IMR-90 (cell line): ENCODE results near the gene ADGRV1. TPM values are rescaled to one million over a fixed set of nuclear protein-coding genes. Genes with fewer than 3 reads are reported as not detected.

ENCODE experiments used
- ATAC-seq: fragments of 200-7000 bp; cut with Tn5 transposase; 2 replicates; pipeline ENCODE4 v1.9.1; 2020; ENCODE audit warnings: low read depth, mild to moderate bottlenecking, moderate library complexity
- BruUV-seq: library from RNA; stranded (reverse); fragments of 400-500 nt; replicated peaks from 2 replicates; lab custom pipeline; 2021; lab: Mats Ljungman, UMichigan
- CTCF ChIA-PET: fragments of 300-600 bp; formaldehyde crosslinking; extraction: SDS; loops from one replicate; lab custom pipeline; 2021; ENCODE audit warnings: antibody characterized with exemption; lab: Yijun Ruan, JAX
- POLR2A ChIA-PET: fragments of 300-600 bp; sonication (Branson Sonifier 250); formaldehyde crosslinking; loops from one replicate; lab custom pipeline; 2022; ENCODE audit warnings: antibody characterized with exemption; ENCODE audit not compliant: unreplicated experiment; lab: Charles Lee
- DNase-seq: peaks from one replicate; pipeline ENCODE4 v3.0.0; 2013
- H2AFZ ChIP-seq: replicated peaks from 2 replicates; pipeline ENCODE3; 2013; ENCODE audit warnings: low read length, mild to moderate bottlenecking; ENCODE audit not compliant: poor library complexity
- H2AK5ac ChIP-seq: 2 replicates; pipeline ENCODE4 v1.6.1; 2013; ENCODE audit warnings: low read depth, low read length, inconsistent platforms
- H2AK9ac ChIP-seq: replicated peaks from 2 replicates; pipeline ENCODE3; 2013; ENCODE audit warnings: mild to moderate bottlenecking, low read depth, low read length, moderate library complexity; ENCODE audit not compliant: poor library complexity
- H2BK120ac ChIP-seq: 2 replicates; pipeline ENCODE4 v1.6.1; 2013; ENCODE audit warnings: low read depth, low read length, inconsistent platforms
- H2BK15ac ChIP-seq: 3 replicates; pipeline ENCODE4 v1.6.1; 2013; ENCODE audit warnings: low read depth, low read length, inconsistent platforms
- H2BK20ac ChIP-seq: 2 replicates; pipeline ENCODE4 v1.6.1; 2013; ENCODE audit warnings: low read depth, mild to moderate bottlenecking, inconsistent platforms, low read length, moderate library complexity
- H2BK5ac ChIP-seq: 2 replicates; pipeline ENCODE4 v1.6.1; 2013; ENCODE audit warnings: mild to moderate bottlenecking, low read depth, low read length, inconsistent platforms; ENCODE audit not compliant: poor library complexity, severe bottlenecking
- H3K14ac ChIP-seq: replicated peaks from 2 replicates; pipeline ENCODE4 v1.6.1; 2013; ENCODE audit warnings: low read depth, low read length, inconsistent platforms
- H3K18ac ChIP-seq: 2 replicates; pipeline ENCODE4 v1.6.1; 2013; ENCODE audit warnings: low read depth, low read length, control low read depth
- H3K23ac ChIP-seq: 2 replicates; pipeline ENCODE4 v1.6.1; 2013; ENCODE audit warnings: low read depth, low read length, inconsistent platforms
- H3K27ac ChIP-seq: 2 replicates; pipeline ENCODE4 v1.5.1; 2013; ENCODE audit warnings: mild to moderate bottlenecking, control low read depth, low read length; ENCODE audit not compliant: insufficient read depth
- H3K27me3 ChIP-seq: 2 replicates; pipeline ENCODE4 v1.6.1; 2013; ENCODE audit warnings: low read length; ENCODE audit not compliant: control insufficient read depth, insufficient read depth
- H3K36me3 ChIP-seq: 2 replicates; pipeline ENCODE4 v1.6.1; 2013; ENCODE audit warnings: low read length, mixed read lengths; ENCODE audit not compliant: control insufficient read depth, insufficient read depth
- H3K4ac ChIP-seq: 2 replicates; pipeline ENCODE4 v1.6.1; 2013; ENCODE audit warnings: low read depth, low read length, inconsistent platforms
- H3K4me1 ChIP-seq: 2 replicates; pipeline ENCODE4 v1.6.1; 2013; ENCODE audit warnings: low read length, mixed read lengths; ENCODE audit not compliant: control insufficient read depth, insufficient read depth
- H3K4me2 ChIP-seq: 2 replicates; pipeline ENCODE4 v1.6.1; 2013; ENCODE audit warnings: low read depth, mild to moderate bottlenecking, control low read depth, low read length, moderate library complexity
- H3K4me3 ChIP-seq: 2 replicates; pipeline ENCODE4 v1.5.1; 2013; ENCODE audit warnings: low read depth, mild to moderate bottlenecking, control low read depth, low read length, moderate library complexity; ENCODE audit not compliant: insufficient read depth
- H3K56ac ChIP-seq: 2 replicates; pipeline ENCODE4 v1.6.1; 2013; ENCODE audit warnings: low read length, inconsistent platforms; ENCODE audit not compliant: insufficient read depth; ENCODE audit errors: extremely low read depth
- H3K79me1 ChIP-seq, 2 experiments: 2 replicates each; pipeline ENCODE4 v1.6.1; 2013; ENCODE audit warnings: low read length in 2 of 2, inconsistent platforms in 1 of 2, low read depth in 1 of 2
- H3K9ac ChIP-seq: 2 replicates; pipeline ENCODE4 v1.6.1; 2013; ENCODE audit warnings: low read depth, low read length, control low read depth
- H3K9me1 ChIP-seq: 2 replicates; pipeline ENCODE4 v1.6.1; 2013; ENCODE audit warnings: low read length, inconsistent platforms; ENCODE audit not compliant: insufficient read depth
- H3K9me3 ChIP-seq: 2 replicates; pipeline ENCODE4 v1.6.1; 2013; ENCODE audit warnings: low read length; ENCODE audit not compliant: control insufficient read depth, insufficient read depth
- H4K20me1 ChIP-seq: 2 replicates; pipeline ENCODE4 v1.6.1; 2013; ENCODE audit warnings: low read length, inconsistent platforms; ENCODE audit not compliant: insufficient read depth
- H4K5ac ChIP-seq: 2 replicates; pipeline ENCODE4 v1.6.1; 2013; ENCODE audit warnings: mild to moderate bottlenecking, low read depth, low read length, control low read depth
- H4K8ac ChIP-seq, 2 experiments: 2 replicates each; pipeline ENCODE4 v1.6.1; 2013; ENCODE audit warnings: low read depth in 2 of 2, low read length in 2 of 2, control low read depth in 1 of 2, inconsistent platforms in 1 of 2
- H4K91ac ChIP-seq: 2 replicates; pipeline ENCODE4 v1.6.1; 2013; ENCODE audit warnings: low read depth, low read length, inconsistent platforms; ENCODE audit not compliant: insufficient read depth
- BHLHE40 ChIP-seq: fragments of 150-350 bp; IDR thresholded peaks from 2 replicates; pipeline ENCODE4 v1.6.1; 2016; ENCODE audit warnings: mild to moderate bottlenecking, low read depth, low read length
- CEBPB ChIP-seq: IDR thresholded peaks from 2 replicates; pipeline ENCODE4 v1.6.1; 2012; ENCODE audit warnings: low read depth, low read length, improper control_type of control experiment
- CHD1 ChIP-seq: IDR thresholded peaks from 2 replicates; pipeline ENCODE4 v1.6.1; 2012; ENCODE audit warnings: low read depth, low read length, improper control_type of control experiment
- MXI1 ChIP-seq: IDR thresholded peaks from 2 replicates; pipeline ENCODE4 v1.6.1; 2012; ENCODE audit warnings: low read depth, mild to moderate bottlenecking, low read length, moderate library complexity, borderline replicate concordance
- NFE2L2 ChIP-seq: fragments of 150-350 bp; IDR thresholded peaks from 2 replicates; pipeline ENCODE4 v1.6.1; 2016; ENCODE audit warnings: low read depth, mild to moderate bottlenecking, low read length
- POLR2A ChIP-seq: IDR thresholded peaks from 2 replicates; pipeline ENCODE4 v1.6.1; 2012; ENCODE audit warnings: mild to moderate bottlenecking, low read depth, low read length
- RCOR1 ChIP-seq: IDR thresholded peaks from 2 replicates; pipeline ENCODE4 v1.6.1; 2012; ENCODE audit warnings: mild to moderate bottlenecking, low read length, improper control_type of control experiment; ENCODE audit not compliant: insufficient replicate concordance
- WGBS, 2 experiments: methylation state at CpG; one replicate each; pipeline versions ENCODE4 v1.1.5 to v1.1.7; 2013; ENCODE audit warnings: missing lambda C conversion rate in 2 of 2; ENCODE audit not compliant: insufficient read length in 1 of 2; ENCODE audit errors: extremely low coverage in 2 of 2; 5-methylcytosine and 5-hydroxymethylcytosine counted together
- dilution Hi-C: fragments of 300-500 bp; cut with HindIII; formaldehyde crosslinking; loops from one replicate; pipeline ENCODE4 v1.14.3; 2018; ENCODE audit warnings: low sequenced_read_pairs; ENCODE audit not compliant: unreplicated experiment
- in situ Hi-C: fragments of 300-500 bp; cut with MboI; formaldehyde crosslinking; loops from 3 replicates; pipeline ENCODE4 v1.14.3; 2019; ENCODE audit warnings: low sequenced_read_pairs, inconsistent platforms, mixed read lengths
- intact Hi-C: fragments of 100-400 bp; cut with micrococcal nuclease; formaldehyde crosslinking; loops from 2 replicates; pipeline ENCODE4 v1.10.0; 2022
- polyA plus RNA-seq, 3 experiments: library from polyadenylated mRNA; depleted of rRNA; stranded (reverse); fragments of >200 nt; gene quantifications; 2 replicates each; pipeline ENCODE4 v1.2.3, GENCODE V29; 2012; ENCODE audit warnings: low replicate concordance in 1 of 3
- total RNA-seq: library from RNA; depleted of rRNA; stranded (reverse); fragments of >200 nt; gene quantifications from 2 replicates; pipeline ENCODE4 v1.2.3, GENCODE V29; 2012
- TF ChIP-seq, protein P1 (sequence below): fragments of 150-350 bp; IDR thresholded peaks from 2 replicates; pipeline ENCODE4 v1.6.1; 2016; ENCODE audit warnings: low read depth, mild to moderate bottlenecking, low read length, moderate library complexity, borderline replicate concordance

ADGRV1 gene
- total and polyA plus RNA-seq, 2 of the 4 experiments (the other 2 are of a cell fraction): under 0.01 TPM; not detected in 1

DNA sequence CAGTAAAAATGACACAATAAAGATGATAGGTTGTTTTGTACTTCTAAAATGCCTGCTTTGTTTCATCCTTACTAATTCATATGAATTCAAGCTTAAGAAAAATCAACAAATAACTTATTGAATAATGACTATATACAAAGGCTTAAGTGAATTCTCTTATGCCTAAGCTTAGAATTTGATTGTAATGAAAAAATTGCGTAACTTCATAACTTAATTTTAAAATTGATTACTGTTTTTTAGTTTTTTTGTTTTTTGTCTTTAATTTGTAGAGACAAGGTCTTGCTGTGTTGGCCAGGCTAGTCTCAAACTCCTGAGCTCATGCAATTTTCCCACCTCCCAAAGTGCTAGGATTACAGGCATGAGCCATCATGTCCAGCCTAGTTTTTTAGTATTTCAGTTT lies 432.6 kb downstream of the ADGRV1 start:
- Histone ChIP-seq H3K9ac (no peak overlapping the region), H2BK15ac (no peak overlapping the region), H3K4me3 (no peak overlapping the region), H3K4me1 (no peaks in the 10 kb centered on the region), H2AK9ac (no peak overlapping the region), H3K23ac (no peak overlapping the region), H4K5ac (no peak overlapping the region), H3K14ac (no peak overlapping the region), H3K79me1 (no peaks in the 10 kb centered on the region), H3K27me3 (no peaks in the 10 kb centered on the region), H4K20me1 (no peaks in the 10 kb centered on the region), H3K9me1 (no peaks in the 10 kb centered on the region), H4K91ac (no peak overlapping the region), H3K18ac (no peak overlapping the region), H4K8ac (no peak overlapping the region), H3K36me3 (no peaks in the 10 kb centered on the region), H3K4ac (no peak overlapping the region), H2BK120ac (no peak overlapping the region), H3K27ac (no peak overlapping the region), H3K56ac (no peak overlapping the region), H3K4me2 (no peak overlapping the region), H2AFZ (no peak overlapping the region), H2BK20ac (no peak overlapping the region), H3K9me3 (peaks cover 6% of the 10 kb centered on the region), H2AK5ac (no peak overlapping the region), H2BK5ac (no peak overlapping the region)
- in situ Hi-C loops (no loop called here), intact Hi-C loops (no loop called here), dilution Hi-C loops (no loop called here)
- WGBS, 2 experiments: no CpG with 5 or more reads among the region's 1 CpG
- CTCF ChIA-PET: no interaction called here
- ATAC-seq (no peak), DNase-seq (no peak)
- POLR2A ChIA-PET: no interaction called here
- TF ChIP-seq CEBPB (peak; percentile 54; the same call in 1 of the 2 replicates), NFE2L2 (no peak), MXI1 (no peak), CHD1 (no peak), POLR2A (no peak), BHLHE40 (no peak), RCOR1 (no peak)
- TF ChIP-seq, protein P1, sequence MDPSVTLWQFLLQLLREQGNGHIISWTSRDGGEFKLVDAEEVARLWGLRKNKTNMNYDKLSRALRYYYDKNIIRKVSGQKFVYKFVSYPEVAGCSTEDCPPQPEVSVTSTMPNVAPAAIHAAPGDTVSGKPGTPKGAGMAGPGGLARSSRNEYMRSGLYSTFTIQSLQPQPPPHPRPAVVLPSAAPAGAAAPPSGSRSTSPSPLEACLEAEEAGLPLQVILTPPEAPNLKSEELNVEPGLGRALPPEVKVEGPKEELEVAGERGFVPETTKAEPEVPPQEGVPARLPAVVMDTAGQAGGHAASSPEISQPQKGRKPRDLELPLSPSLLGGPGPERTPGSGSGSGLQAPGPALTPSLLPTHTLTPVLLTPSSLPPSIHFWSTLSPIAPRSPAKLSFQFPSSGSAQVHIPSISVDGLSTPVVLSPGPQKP: no peak
- BruUV-seq: no TSS peak
